H9 (cell line): ENCODE data around the gene LIF. TPM values are rescaled to one million over a fixed set of nuclear protein-coding genes. Genes with fewer than 3 reads are reported as not detected.

ENCODE experiments used
- DNase-seq: peaks from one replicate; pipeline ENCODE4 v3.0.0-alpha.2; 2017
- H2AFZ ChIP-seq: one replicate; pipeline ENCODE4 v1.6.1; 2013; ENCODE audit warnings: mild to moderate bottlenecking, low read length, control low read depth, moderate library complexity
- H2AK5ac ChIP-seq: 2 replicates; pipeline ENCODE4 v1.6.1; 2013; ENCODE audit warnings: low read length, control low read depth, mixed read lengths; ENCODE audit not compliant: insufficient read length
- H2BK120ac ChIP-seq: one replicate; pipeline ENCODE4 v1.6.1; 2013; ENCODE audit warnings: low read depth, mild to moderate bottlenecking, low read length, control low read depth, inconsistent platforms; ENCODE audit not compliant: poor library complexity, severe bottlenecking
- H2BK12ac ChIP-seq: 2 replicates; pipeline ENCODE4 v1.6.1; 2013; ENCODE audit warnings: low read length, control low read depth, mixed read lengths, low read depth; ENCODE audit not compliant: insufficient read length
- H2BK15ac ChIP-seq: 2 replicates; pipeline ENCODE4 v1.6.1; 2013; ENCODE audit warnings: low read depth, low read length, control low read depth
- H2BK20ac ChIP-seq: one replicate; pipeline ENCODE4 v1.6.1; 2013; ENCODE audit warnings: low read depth, mild to moderate bottlenecking, low read length, control low read depth, inconsistent platforms; ENCODE audit not compliant: poor library complexity, severe bottlenecking
- H2BK5ac ChIP-seq: 2 replicates; pipeline ENCODE4 v1.6.1; 2013; ENCODE audit warnings: low read length, control low read depth, mixed read lengths; ENCODE audit not compliant: insufficient read length
- H3K14ac ChIP-seq: 2 replicates; pipeline ENCODE4 v1.6.1; 2013; ENCODE audit warnings: low read length, control low read depth; ENCODE audit not compliant: insufficient read depth
- H3K18ac ChIP-seq: 2 replicates; pipeline ENCODE4 v1.6.1; 2013; ENCODE audit warnings: low read depth, mild to moderate bottlenecking, mixed read lengths, low read length, control low read depth; ENCODE audit not compliant: insufficient read length
- H3K23ac ChIP-seq: 2 replicates; pipeline ENCODE4 v1.6.1; 2013; ENCODE audit warnings: low read length, control low read depth, mixed read lengths, low read depth; ENCODE audit not compliant: insufficient read length
- H3K23me2 ChIP-seq: 2 replicates; pipeline ENCODE4 v1.6.1; 2013; ENCODE audit warnings: low read depth, mild to moderate bottlenecking, mixed read lengths, low read length, control low read depth; ENCODE audit not compliant: insufficient read length, poor library complexity, severe bottlenecking
- H3K27ac ChIP-seq: 2 replicates; pipeline ENCODE4 v1.5.1; 2013; ENCODE audit warnings: low read length, control low read depth, mixed read lengths, low read depth; ENCODE audit not compliant: insufficient read length
- H3K27me3 ChIP-seq: 2 replicates; pipeline ENCODE4 v1.6.1; 2013; ENCODE audit warnings: low read length, control low read depth, inconsistent platforms; ENCODE audit not compliant: insufficient read depth
- H3K4ac ChIP-seq: 2 replicates; pipeline ENCODE4 v1.6.1; 2013; ENCODE audit warnings: low read depth, mild to moderate bottlenecking, control low read depth, inconsistent platforms, low read length, moderate library complexity
- H3K4me1 ChIP-seq: 2 replicates; pipeline ENCODE4 v1.6.1; 2013; ENCODE audit warnings: low read length, control low read depth, inconsistent platforms; ENCODE audit not compliant: insufficient read depth
- H3K4me2 ChIP-seq: 2 replicates; pipeline ENCODE4 v1.6.1; 2013; ENCODE audit warnings: low read length, control low read depth, mixed read lengths; ENCODE audit not compliant: insufficient read length, insufficient read depth
- H3K56ac ChIP-seq: 2 replicates; pipeline ENCODE4 v1.6.1; 2013; ENCODE audit warnings: low read depth, mild to moderate bottlenecking, mixed read lengths, low read length, control low read depth; ENCODE audit not compliant: insufficient read length
- H3K79me1 ChIP-seq: 2 replicates; pipeline ENCODE4 v1.6.1; 2013; ENCODE audit warnings: low read depth, mild to moderate bottlenecking, moderate library complexity, low read length, control low read depth, inconsistent platforms; ENCODE audit not compliant: insufficient read depth, poor library complexity, severe bottlenecking
- H3K79me2 ChIP-seq: 2 replicates; pipeline ENCODE4 v1.6.1; 2013; ENCODE audit warnings: low read length, control low read depth, inconsistent platforms; ENCODE audit not compliant: insufficient read depth
- H3K9ac ChIP-seq: 2 replicates; pipeline ENCODE4 v1.6.1; 2013; ENCODE audit warnings: low read length, control low read depth, mixed read lengths; ENCODE audit not compliant: insufficient read length; ENCODE audit errors: extremely low read depth
- H3K9me3 ChIP-seq: one replicate; pipeline ENCODE4 v1.6.1; 2013; ENCODE audit warnings: low read depth, low read length, inconsistent platforms; ENCODE audit not compliant: control insufficient read depth
- H3T11ph ChIP-seq: one replicate; pipeline ENCODE4 v1.6.1; 2013; ENCODE audit warnings: mild to moderate bottlenecking, low read length, control low read depth, inconsistent platforms
- H4K20me1 ChIP-seq: one replicate; pipeline ENCODE4 v1.6.1; 2013; ENCODE audit not compliant: control insufficient read depth, insufficient read length, insufficient read depth
- H4K5ac ChIP-seq: 2 replicates; pipeline ENCODE4 v1.6.1; 2013; ENCODE audit warnings: low read depth, mild to moderate bottlenecking, mixed read lengths, low read length, control low read depth; ENCODE audit not compliant: insufficient read length
- H4K8ac ChIP-seq: replicated peaks from 2 replicates; pipeline ENCODE4 v1.6.1; 2013; ENCODE audit warnings: low read length, control low read depth, mixed read lengths, low read depth; ENCODE audit not compliant: insufficient read length
- H4K91ac ChIP-seq: 2 replicates; pipeline ENCODE4 v1.6.1; 2013; ENCODE audit warnings: low read depth, mild to moderate bottlenecking, moderate library complexity, mixed read lengths, low read length, control low read depth; ENCODE audit not compliant: insufficient read length
- H3K27ac Mint-ChIP-seq, 3 experiments: 2 replicates in 2 of 3; 3 replicates in 1 of 3; pipeline ENCODE4 v1.8.0; 2020 to 2021; ENCODE audit warnings: mixed read lengths in 3 of 3, mild to moderate bottlenecking in 1 of 3, moderate library complexity in 1 of 3
- H3K27me3 Mint-ChIP-seq: 2 replicates; pipeline ENCODE4 v1.8.0; 2021; ENCODE audit warnings: low read depth, mild to moderate bottlenecking, moderate library complexity, mixed read lengths
- H3K36me3 Mint-ChIP-seq, 3 experiments: 2 replicates in 2 of 3; 3 replicates in 1 of 3; pipeline ENCODE4 v1.8.0; 2020 to 2021; ENCODE audit warnings: low read depth in 3 of 3, mixed read lengths in 3 of 3; ENCODE audit not compliant: insufficient read depth in 1 of 3
- H3K4me1 Mint-ChIP-seq, 2 experiments: 2 replicates each; pipeline ENCODE4 v1.8.0; 2020; ENCODE audit warnings: mixed read lengths in 2 of 2
- H3K4me3 Mint-ChIP-seq, 2 experiments: 2 replicates in 1 of 2; 3 replicates in 1 of 2; pipeline ENCODE4 v1.8.0; 2020 to 2021; ENCODE audit warnings: mild to moderate bottlenecking in 2 of 2, mixed read lengths in 2 of 2, moderate library complexity in 1 of 2
- H3K9me3 Mint-ChIP-seq, 2 experiments: 2 replicates in 1 of 2; 3 replicates in 1 of 2; pipeline ENCODE4 v1.8.0; 2020; ENCODE audit warnings: mild to moderate bottlenecking in 2 of 2, mixed read lengths in 2 of 2, moderate library complexity in 1 of 2
- WGBS: extraction: QIAGEN DNeasy Blood & Tissue Kit; methylation state at CpG from one replicate; pipeline ENCODE4 v1.1.7; 2013; ENCODE audit warnings: missing lambda C conversion rate, low lambda C conversion rate, mixed read lengths; ENCODE audit not compliant: insufficient read length; ENCODE audit errors: extremely low coverage; 5-methylcytosine and 5-hydroxymethylcytosine counted together
- total RNA-seq: library from RNA; stranded (reverse); gene quantifications from 2 replicates; pipeline ENCODE4 v1.2.1, GENCODE V29; 2021
- TF ChIP-seq, protein P1 (sequence below): fragments of 200-600 bp; sonication (generic); conservative IDR thresholded peaks from 3 replicates; pipeline ENCODE4 v1.8.0; 2021; ENCODE audit warnings: antibody characterized with exemption, mild to moderate bottlenecking

LIF gene
- total RNA-seq, 1 experiment from 2014 or later = 6.1 TPM

DNA sequence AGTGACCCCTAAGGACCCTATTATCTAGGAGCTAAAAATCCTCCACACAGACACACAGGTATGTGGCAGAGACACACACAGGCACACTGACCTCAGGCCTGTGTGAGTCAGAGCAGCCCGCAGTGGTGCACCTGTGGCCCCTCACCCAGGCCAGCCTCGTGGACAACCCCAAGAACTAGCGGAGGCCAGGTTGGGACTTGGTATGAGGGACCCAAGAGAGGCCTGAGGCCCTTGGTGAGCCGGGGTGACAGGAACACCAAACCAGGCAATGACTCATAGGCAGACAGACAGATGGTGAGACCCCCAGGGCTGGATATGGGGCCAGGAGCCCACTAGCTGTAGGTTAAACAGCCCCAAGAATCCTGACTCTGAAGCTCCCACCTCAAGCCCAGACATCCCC, 36.8 kb upstream of the LIF start:
- H3K56ac ChIP-seq = no peak overlapping the region
- no peaks in the 10 kb centered on the region for H3K79me2 ChIP-seq
- H2AFZ ChIP-seq = no peak overlapping the region
- no peak overlapping the region for H3K4me2 ChIP-seq
- H3K9me3 Mint-ChIP-seq = no peaks in the 10 kb centered on the region
- no peak overlapping the region for H3K23ac ChIP-seq
- H4K91ac ChIP-seq = no peak overlapping the region
- no peak overlapping the region for H3K14ac ChIP-seq
- H3K36me3 Mint-ChIP-seq = peaks cover 0 to 2% (median 0%) of the 10 kb centered on the region in 3 experiments; a peak in 1 of 7 replicates
- no peaks in the 10 kb centered on the region for H3K23me2 ChIP-seq
- H3T11ph ChIP-seq = no peak overlapping the region
- no CpG with 5 or more reads among the region's 4 CpGs for WGBS
- no peak overlapping the region for H2BK12ac ChIP-seq
- no peak overlapping the region for H3K9ac ChIP-seq
- peaks cover 3 to 5% of the 10 kb centered on the region in 2 experiments for H3K4me1 Mint-ChIP-seq
- H3K27ac Mint-ChIP-seq = peak overlapping the region in 1 of 3 experiments; percentile 46; a peak in 1 of 7 replicates
- H2BK120ac ChIP-seq = no peak overlapping the region
- TF ChIP-seq, protein P1, sequence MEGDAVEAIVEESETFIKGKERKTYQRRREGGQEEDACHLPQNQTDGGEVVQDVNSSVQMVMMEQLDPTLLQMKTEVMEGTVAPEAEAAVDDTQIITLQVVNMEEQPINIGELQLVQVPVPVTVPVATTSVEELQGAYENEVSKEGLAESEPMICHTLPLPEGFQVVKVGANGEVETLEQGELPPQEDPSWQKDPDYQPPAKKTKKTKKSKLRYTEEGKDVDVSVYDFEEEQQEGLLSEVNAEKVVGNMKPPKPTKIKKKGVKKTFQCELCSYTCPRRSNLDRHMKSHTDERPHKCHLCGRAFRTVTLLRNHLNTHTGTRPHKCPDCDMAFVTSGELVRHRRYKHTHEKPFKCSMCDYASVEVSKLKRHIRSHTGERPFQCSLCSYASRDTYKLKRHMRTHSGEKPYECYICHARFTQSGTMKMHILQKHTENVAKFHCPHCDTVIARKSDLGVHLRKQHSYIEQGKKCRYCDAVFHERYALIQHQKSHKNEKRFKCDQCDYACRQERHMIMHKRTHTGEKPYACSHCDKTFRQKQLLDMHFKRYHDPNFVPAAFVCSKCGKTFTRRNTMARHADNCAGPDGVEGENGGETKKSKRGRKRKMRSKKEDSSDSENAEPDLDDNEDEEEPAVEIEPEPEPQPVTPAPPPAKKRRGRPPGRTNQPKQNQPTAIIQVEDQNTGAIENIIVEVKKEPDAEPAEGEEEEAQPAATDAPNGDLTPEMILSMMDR = no peak
- H2BK15ac ChIP-seq = no peak overlapping the region
- H3K9me3 ChIP-seq = no peaks in the 10 kb centered on the region
- H3K79me1 ChIP-seq = no peaks in the 10 kb centered on the region
- no peaks in the 10 kb centered on the region for H4K20me1 ChIP-seq
- no peak overlapping the region for H2AK5ac ChIP-seq
- no peak overlapping the region for H4K8ac ChIP-seq
- no peak overlapping the region for H2BK5ac ChIP-seq
- H3K4ac ChIP-seq = no peak overlapping the region
- no peak overlapping the region for H4K5ac ChIP-seq
- DNase-seq = no peak
- no peaks in the 10 kb centered on the region for H3K27me3 ChIP-seq
- no peak overlapping the region for H2BK20ac ChIP-seq
- no peaks in the 10 kb centered on the region; the same call in 1 of the 2 replicates for H3K4me1 ChIP-seq
- no peak overlapping the region for H3K18ac ChIP-seq
- H3K4me3 Mint-ChIP-seq = no peak overlapping the region
- H3K27ac ChIP-seq = no peak overlapping the region
- no peaks in the 10 kb centered on the region for H3K27me3 Mint-ChIP-seq
